ENCODE measurements around the gene SHTN1.

DNA sequence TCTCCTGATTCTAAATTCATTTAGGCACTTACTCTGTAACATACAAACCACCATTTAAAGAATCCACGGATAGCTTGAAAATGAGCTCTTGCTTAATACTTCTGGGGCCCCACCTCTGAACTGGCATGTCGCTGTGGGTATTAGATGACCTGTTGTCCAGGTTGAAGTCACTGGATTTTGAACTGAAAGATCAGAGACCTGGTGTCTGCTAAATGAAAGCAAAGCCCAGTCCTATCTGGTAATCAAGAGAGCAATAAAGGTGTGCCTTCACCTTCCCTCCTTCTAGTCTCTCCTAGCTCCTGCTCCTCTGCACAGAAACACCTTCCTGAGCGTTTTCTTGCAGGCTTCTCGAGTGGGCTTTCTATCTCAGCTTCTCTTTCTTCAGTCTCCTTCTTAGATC lies 151.3 kb downstream of the SHTN1 start:
- TF ChIP-seq, protein P1, sequence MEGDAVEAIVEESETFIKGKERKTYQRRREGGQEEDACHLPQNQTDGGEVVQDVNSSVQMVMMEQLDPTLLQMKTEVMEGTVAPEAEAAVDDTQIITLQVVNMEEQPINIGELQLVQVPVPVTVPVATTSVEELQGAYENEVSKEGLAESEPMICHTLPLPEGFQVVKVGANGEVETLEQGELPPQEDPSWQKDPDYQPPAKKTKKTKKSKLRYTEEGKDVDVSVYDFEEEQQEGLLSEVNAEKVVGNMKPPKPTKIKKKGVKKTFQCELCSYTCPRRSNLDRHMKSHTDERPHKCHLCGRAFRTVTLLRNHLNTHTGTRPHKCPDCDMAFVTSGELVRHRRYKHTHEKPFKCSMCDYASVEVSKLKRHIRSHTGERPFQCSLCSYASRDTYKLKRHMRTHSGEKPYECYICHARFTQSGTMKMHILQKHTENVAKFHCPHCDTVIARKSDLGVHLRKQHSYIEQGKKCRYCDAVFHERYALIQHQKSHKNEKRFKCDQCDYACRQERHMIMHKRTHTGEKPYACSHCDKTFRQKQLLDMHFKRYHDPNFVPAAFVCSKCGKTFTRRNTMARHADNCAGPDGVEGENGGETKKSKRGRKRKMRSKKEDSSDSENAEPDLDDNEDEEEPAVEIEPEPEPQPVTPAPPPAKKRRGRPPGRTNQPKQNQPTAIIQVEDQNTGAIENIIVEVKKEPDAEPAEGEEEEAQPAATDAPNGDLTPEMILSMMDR (IDR thresholded peaks at IDR 0.05): no peak
- TF ChIP-seq POLR2A (IDR thresholded peaks at IDR 0.05): no peak
- TF ChIP-seq POLR2AphosphoS5 (IDR thresholded peaks at IDR 0.05): no peak
- no peak for TF ChIP-seq EP300 (IDR thresholded peaks at IDR 0.05; ENCODE audit: low read depth)
